Right renal pelvis (tissue), 4 donors: Measurements from ENCODE around the gene PPP4R1. TPM values are rescaled to one million over a fixed set of nuclear protein-coding genes. Genes with fewer than 3 reads are reported as not detected.
"Not testable (repeated sequence)": the region's sequence is repeated elsewhere in the genome, so short reads cannot be mapped to it uniquely, and the experiment has no call there.

Experiments
- DNase-seq, 4 donors: peaks; one replicate each; pipeline ENCODE4 v3.0.0-alpha.2; 2013; ENCODE audit warnings: low read depth in 4 of 4, low spot score in 3 of 4, missing footprints in 1 of 4
- polyA plus RNA-seq, 4 donors: library from polyadenylated mRNA; unstranded; fragments of 120-200 nt; gene quantifications; one replicate each; pipeline ENCODE4 v1.2.1, GENCODE V29; 2013; ENCODE audit not compliant: insufficient read length in 4 of 4

The PPP4R1 gene
- polyA plus RNA-seq, 4 donors, result 83.2 to 99.2 (median 91.0) TPM

DNA sequence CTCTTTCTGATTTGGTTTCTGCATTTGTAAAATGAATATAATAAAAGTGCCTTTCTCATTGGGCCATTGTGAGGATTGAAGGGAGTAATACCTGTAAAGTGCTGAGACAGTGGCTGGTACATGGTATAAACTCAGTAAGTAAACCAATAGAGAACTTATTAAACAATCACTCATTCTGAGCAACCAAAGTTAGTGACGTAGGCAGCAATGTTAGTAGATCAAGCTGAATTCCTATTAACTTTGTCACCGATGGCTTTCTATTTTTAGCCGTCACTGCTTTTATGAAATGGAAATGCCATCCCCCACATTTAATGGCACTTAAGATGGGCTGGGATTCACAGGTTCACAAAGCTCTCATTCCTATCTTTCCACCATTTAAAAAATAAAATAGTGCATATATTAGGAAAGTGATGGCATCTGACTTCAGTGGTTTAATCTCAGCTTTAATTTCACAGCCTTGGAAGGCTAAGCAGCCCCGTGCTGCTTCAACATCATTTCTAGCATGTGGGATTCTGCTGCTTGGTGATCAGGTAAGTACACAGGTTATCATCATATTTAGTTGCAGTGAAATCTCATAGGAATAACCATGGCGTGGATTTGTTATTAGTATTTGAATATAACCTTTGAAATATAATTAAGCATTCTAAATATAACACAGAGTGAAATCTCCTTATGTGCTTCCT, 17.6 kb upstream of the PPP4R1 start:
- DNase-seq, result no peak

DNA sequence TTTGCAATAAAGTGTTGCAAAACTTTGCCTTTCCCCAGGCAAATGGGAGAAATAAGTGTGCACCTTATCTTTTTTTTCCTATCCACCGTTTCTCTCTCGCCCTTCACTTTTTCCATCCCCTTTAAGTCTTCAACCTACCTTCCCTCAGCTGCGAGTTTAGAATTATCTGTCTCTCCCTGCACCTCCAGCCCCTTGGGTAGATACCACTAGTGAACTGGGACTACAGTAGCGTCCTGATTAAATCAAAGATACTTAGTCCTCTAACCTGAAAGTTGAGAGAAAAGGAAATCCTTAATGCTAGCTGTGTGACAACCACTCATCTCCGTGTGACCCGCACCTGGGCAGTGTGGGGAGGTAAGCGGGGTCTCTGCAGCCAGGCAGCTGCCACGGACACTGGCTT, 16.1 kb upstream of the PPP4R1 start:
- no peak for DNase-seq

DNA sequence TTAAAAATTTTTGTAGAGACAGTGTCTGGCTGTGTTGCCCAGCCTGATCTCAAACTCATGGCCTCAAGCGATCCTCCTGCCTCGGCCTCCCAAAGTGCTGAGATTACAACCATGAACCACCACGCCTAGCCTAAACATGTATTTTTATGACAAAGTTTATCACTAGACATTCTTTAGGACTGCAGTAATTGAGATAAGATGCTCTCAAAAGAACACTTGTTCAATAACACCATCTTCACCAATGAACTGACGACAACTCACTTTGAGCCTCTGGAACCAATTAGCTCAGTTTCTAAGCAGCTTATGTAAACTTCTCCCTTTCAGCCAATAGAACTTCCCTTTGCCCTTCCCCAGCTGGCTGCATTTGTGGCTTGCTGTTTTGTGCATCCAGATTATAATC, 15.3 kb upstream of the PPP4R1 start:
- no peak for DNase-seq

DNA sequence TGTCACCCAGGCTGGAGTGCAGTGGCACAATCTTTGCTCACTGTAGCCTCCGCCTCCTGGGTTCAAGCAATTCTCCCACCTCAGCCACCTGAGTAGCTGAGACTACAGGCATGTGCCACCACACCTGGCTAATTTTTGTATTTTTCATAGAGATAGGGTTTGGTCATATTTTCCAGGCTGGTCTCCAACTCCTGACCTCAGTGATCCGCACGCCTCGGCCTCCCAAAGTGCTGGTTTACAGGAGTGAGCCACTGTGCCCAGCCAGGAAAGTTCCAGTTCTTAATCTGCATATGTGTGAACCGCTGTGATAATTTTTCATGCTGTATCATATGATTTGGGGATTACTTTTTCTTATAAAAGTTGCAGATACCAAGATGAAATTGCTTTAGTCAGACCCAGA, 14.6 kb upstream of the PPP4R1 start:
- DNase-seq, result no peak

DNA sequence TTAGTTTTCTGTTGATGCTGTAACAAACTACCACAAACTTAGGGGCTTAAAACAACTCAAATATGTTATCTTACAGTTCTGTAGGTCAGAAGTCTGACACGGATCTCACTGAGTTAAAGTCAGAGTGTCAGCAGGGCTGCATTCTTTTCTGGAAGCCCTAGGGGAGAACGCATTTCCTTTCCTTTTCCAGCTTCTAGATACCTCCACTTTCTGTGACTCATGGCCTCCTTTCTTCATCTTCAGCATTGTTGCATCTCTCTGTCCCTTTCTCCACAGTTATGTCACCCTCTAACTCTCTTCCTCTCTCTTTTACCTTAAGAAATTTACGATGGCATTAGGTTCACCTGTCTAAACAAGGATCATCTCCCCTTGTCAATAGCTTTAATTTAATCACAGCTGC, 13.3 kb upstream of the PPP4R1 start:
- DNase-seq, result no peak

DNA sequence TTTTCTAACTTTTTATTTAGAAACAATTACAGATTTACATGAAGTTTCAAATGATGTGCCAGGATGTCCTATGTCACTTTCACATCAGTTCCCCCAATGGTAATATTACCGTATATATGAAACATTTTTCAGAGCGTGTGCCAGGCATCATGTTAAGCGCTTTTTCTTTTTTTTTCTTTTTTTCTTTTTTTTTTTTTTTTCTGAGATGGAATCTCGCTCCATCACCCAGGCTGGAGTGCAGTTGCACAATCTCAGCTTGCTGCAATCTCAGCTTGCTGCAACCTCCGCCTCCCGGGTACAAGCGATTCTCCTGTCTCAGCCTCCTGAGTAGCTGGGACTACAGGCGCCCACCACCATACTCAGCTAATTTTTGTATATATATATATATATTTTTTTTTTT, 5.6 kb upstream of the PPP4R1 start:
- DNase-seq, result no peak

DNA sequence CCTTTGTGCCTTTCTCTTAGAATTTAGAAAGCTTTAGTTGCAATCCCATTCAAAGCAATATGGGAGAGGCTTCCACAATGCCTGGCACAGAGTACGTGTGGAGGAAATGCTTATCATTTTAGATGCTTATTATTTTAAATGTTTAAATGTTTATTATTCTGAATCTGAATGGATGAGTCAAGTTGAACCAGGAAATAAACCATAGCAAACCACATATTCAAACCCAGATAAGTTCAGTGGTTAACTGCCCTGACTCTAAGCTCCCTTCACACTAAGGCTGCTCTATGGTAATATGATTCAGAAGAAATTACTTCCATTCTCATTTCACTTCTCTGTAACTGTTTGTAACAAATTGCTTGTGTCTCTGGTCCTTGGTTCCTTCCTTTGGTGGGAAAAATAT, 5.2 kb upstream of the PPP4R1 start:
- no peak for DNase-seq

DNA sequence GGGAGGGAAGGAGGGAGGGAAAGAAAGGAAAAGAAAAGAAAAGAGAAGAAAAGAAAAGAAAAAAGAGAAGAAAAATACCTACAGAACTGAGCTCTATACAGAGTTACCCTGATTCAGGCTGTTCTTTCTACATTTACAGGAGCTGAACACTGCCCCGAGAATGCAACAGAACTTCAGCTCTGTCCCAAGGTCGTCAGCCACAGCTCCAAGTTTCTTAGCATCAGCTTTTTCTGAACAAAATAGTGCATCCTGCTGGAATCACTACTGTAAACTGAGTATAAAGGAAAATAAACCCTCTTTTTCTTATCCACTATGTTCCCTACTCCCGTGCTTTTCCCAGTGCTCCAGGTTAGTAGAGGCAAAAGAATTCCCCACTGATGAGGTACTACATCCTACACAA, 4.7 kb upstream of the PPP4R1 start:
- DNase-seq, result no peak

DNA sequence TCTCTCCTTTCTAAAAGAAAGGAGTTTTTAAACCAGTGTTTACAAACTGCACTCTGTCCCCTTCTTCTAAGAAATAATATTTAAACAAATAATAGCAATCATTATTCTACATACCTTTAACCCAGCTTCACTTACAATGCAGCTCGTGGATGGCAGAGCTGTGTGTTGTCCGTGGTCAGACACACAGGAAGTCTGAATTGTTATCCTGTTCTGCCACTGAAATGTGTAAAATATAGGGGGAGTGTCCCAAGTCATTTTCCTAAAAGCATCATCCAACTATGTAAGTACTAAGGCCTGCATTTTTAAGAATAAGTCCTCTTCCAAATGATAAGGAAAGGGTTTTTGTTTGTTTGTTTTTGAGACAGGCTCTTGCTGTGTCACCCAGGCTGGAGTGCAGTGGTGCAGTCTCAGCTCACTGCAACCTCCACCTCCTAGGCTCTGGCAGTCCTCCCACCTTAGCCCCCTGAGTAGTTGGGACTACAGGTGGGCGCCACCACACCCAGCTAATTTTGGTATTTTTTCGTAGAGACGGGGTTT, 2.7 kb upstream of the PPP4R1 start:
- no peak for DNase-seq

DNA sequence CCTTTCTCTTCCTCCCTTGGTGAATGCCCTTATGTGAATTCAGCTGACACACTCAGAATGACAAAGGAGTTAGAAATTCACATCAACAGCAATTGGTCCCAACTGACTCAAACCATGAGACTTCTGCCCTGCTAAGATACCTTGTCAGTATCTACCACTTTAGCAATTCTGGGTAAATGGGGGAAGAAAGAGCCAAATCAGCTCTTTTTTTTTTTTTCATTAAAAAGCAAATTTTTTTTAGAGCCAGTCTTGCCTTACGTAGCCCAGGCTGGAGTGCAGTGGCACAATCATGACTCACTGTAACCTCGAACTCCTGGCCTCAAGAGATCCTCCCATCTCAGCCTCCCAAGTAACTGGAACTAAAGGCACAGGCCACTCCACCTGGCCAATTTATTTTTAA, 1.7 kb upstream of the PPP4R1 start:
- no peak for DNase-seq

DNA sequence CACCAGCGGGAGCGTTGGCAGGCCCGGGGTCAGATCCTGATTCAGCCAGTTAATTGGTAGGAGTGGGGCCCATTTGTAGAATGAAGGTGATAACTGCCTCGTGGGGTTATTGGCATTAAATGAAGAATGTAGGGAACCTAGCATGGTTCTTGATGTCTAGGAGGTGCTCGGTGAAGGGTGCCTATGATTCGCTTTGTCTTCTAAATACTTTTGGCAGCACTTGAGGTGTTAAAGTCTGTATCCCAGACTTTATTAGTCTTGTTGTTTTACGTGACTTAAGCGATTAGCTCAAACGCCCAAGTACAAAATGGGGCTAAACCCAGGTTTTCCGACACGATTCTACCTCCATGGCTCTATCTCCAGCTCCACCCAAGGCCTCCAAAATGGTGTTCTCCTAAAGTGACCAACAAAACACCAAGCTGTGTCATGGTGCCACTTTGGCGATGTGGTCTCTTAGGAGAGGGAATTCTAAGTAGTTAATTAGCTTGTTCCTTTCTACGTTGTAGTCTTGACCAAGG, 980 bp upstream of the PPP4R1 start:
- no peak for DNase-seq

DNA sequence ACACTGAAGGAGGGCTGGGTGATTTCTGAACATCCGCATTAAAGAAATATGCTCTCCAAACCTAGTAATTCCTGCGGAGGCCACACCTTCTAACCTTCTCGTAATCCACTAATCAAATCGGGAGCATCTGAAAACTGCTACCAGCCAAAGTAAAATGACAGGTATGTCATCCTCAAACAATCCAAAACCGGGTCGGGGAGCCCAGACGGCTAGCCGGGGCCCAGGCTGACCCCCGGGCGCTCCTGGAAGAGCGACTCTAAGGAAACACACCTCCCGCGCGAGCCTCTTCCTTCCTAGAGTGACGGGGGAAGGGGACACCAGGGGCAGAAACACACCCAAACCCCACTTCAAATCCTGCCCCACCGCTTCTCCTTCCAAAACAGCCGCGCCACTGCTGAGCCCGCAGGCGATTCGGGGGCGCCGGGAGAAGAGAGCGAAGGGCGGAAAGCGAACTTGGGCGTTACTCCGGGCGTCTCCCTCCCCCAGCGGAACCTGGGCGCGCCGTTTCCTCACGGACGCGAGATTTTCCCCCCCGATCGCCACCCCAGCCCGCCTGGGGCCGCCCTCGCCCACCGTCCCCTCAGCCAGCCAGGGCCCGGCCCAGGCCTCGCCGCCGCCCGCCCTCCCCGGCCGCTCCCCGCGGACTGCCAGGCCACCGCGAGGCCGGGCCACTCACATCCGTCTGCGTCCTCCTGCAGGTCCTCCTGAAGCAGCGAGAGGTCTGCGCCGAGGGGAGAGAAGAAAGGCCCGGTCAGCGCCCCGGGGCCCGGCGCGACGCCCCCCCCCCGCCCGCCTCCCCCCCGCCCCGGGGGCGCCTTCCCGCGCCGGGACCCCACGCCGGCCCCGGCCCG, 584 bp downstream of the PPP4R1 start:
- DNase-seq, result peak in 2 of 4 donors; percentile 36 to 40

DNA sequence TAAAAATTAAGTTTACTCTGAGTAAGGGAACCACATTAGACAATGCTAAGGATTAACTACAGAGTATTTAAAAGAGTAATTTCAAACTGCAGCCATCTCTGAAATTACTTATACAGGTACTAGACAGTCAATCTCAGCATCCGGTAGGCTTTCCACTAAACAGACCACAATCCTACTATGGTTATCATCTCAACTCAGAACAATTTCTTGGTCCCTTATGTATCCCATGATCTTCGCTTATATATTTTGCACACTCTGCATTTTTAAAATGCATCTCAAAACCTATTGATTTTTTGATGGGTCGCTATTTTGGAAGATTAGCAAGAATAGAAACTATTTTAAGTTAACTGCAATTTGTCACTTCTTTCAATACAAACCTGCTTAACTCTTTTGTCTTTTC, 1.4 kb downstream of the PPP4R1 start:
- no peak for DNase-seq

DNA sequence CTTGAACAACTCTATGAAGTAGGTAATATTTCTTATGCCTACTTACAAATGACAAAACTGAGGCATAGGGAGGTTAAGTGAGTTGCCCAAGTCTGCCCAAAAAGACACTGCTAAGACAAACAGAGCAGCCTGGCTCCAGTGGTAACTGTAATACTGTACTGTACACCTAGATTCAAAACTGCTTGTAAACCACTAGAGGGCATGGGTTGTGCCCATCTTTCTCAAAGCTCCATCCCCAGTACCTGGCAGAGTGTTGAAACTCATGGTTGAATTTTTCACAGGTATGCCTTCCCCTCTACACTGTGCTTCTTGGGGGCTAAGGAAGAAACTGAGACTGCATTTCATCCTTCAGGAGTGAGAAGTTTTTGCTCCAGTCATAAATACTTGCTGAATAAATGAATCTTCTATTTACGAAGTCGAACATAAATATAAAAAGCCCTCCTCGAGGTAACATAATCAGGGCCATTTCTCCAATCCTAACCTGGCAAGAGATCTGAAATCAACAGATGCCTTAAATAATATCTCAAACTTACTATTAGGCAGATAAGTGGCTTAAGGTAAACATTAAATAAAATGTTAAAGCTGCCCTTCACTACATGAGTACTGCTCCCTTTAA, 2.0 kb downstream of the PPP4R1 start:
- DNase-seq, result no peak

DNA sequence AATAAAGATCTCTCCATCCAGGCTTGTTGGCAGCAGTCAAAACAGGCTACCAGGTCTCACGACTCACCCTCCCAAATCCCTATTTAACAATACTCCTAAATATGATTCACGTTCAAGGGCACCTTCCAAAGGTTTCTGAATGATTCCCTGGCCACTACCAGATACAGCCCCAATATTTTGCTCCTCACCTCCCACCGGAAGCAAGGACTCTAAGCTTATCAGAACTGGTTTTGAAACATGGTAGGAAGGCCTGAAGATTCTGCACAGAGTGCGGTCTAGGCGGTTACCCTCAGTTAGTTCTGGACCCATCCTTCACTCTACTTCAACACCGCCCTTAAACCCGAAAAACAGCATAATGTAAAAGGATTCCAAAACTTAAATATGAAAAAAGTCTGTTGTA, 5.2 kb downstream of the PPP4R1 start:
- DNase-seq, result no peak

DNA sequence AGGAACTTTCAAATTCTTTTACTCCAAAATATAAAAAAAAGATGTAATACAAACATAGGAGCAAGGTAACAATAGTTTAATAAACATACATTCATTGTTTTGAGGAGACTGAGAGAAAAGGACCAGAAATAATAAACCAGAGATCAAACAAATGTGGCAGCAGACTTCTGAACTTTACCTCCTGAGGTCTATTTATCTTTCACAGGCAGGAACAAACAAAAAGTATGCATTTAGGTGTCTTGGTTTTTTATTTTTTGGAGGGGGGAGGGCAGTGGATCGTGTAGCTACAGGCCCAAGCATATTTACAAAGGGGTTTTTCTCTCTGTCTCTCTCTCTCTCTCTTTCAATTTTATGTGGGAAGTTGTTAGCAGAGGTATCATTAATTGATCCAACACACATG, 5.6 kb downstream of the PPP4R1 start:
- no peak for DNase-seq

DNA sequence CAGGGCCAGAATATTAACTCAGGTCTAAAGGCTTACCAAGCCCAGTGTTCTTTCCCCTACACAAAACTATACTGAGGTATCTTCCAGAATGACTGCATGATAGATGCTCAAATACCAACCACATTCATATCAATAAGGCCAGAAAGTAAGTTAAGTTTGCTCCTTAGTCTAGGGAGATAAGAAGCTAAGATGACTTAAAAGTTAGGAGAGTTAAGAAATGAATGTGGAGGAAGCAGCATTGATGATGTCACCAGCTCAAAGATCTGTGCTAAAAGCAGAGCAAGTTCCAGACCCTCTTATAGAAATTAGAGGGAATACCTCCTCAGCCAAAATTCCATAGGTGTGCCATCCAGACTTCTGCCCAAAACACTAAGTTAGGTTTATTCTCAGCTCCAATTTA, 6.1 kb downstream of the PPP4R1 start:
- DNase-seq, result no peak

DNA sequence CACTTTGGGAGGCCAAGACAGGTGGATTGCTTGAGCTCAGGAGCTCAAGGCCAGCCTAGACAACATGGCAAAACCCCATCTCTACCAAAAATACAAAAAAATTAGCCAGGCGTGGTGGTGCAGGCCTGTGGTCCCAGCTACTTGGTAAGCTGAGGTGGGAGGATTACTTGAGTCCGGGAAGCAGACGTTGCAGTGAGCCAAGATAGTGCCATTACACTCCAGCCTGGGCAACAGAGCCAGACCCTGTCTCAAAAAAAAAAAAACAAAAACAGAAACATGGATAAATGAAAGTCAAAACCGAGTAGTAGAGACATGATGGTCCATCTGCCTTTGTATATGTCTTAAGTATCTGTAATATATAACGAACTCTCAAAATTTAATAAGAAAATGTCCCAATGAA, 7.2 kb downstream of the PPP4R1 start:
- DNase-seq, result not testable (repeated sequence)

DNA sequence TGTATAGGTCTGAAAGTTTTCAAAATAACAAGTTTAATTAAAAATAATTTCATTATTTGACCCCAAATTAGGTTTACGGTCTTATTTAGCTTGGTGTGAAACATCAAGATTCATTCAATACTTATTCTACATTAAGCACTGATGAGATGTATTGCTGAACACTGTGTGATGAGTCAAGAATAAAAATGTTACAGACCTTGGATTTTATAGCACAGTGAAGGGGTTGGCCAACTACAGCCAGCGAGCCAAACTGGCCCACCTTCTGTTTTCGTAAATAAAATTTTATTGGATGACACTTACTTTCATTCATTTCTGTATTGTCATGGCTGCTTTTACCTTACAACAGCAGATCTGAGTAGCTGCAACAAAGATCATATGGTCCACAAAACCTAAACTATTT, 8.3 kb downstream of the PPP4R1 start:
- DNase-seq, result no peak

DNA sequence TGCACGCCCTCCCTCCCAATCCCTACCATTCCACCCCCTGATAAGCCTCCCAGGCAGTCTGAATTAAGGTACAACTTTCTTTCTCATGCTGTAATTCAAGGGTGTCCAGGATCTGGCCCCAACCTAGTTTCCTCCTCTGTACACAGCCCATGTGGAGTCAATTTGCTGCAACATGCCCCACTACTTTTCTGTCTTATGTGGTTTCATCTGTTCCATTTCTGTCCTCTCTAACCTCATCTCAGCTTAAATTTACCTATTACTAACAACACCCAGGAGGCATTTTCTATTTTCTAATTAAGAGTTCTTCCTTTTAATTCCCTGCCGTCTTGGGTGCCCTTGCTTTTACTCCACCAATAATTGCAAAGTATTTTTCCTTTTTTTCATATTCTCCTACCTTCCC, 10.0 kb downstream of the PPP4R1 start:
- DNase-seq, result no peak

DNA sequence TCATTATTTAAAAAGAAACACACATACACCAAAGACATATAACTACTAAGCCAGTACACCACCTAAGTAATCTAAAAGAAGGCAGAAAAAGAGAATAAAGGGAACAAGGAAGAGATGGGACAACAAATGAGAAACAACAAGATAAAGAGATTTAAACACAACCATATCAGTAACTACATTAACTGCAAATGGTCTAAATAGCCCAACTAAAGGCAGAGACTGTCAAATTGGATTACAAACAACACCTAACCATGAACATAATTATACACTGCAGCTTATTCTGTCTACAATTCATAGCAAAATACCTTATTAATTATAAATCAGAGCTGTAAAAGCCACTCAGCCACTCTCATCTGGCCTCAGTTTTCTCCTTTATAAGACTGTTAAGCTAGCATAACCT, 15.0 kb downstream of the PPP4R1 start:
- no peak for DNase-seq
